Stimulated activated CD4-positive, alpha-beta T cell treated with anti-CD3 and anti-CD28 coated beads, Interleukin-4, amount 100 ng/mL, for 48 hours (primary cell): ENCODE measurements around the gene CBLN3.
"Not testable (repeated sequence)": the region's sequence is repeated elsewhere in the genome, so short reads cannot be mapped to it uniquely, and the experiment has no call there.

ENCODE experiments used
- DNase-seq, 2 donors: peaks; one replicate each; pipeline ENCODE4 v3.0.0-alpha.2; 2020; ENCODE audit warnings: low read depth in 2 of 2

CBLN3 gene

GRCh38 chr14:24403294-24403998 is 26.0 kb downstream of the CBLN3 start:
- DNase-seq, result no peak

DNA sequence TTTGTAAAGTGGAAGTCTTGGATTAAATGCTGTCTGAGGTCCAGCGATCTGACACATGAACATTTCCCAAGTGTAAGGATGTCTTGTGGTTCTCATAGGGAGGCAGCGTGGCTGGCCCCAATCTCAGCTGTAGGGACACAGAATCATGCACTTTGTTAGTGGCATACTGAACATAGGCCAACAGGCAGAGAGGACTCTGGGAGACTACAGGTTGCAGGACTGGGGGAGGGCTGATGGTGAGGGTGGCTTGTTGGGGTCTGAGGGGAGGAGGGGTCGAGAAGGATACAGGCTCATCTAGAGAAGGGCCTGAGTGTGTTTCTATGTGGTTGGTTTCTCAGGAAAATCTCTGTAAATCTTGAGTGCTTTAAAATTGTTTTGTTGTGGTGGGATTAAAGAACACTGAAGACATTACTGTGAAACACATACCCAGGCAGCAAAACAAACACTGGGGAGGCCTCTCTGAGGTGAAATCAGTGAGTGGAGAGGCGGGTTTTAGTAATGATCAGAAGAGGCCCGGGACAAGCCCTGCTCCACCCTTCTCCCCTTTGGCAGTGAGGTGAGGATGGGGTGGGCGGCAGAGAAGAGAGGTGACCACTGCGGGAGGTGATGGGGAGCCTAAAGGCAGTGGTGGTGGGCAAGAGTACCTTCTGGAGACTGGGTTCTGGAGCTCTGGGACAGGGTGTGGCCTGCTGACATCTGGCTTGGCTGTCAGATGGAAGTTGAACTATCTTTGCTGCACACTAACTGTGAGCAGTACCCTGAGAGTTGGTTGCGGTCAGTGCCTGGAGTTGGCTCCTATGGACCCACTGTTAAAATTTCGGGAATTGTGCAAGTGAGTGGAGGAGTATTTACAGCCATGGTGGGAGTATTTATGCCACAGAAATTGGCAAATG is 27.4 kb downstream of the CBLN3 start:
- no peak for DNase-seq

DNA sequence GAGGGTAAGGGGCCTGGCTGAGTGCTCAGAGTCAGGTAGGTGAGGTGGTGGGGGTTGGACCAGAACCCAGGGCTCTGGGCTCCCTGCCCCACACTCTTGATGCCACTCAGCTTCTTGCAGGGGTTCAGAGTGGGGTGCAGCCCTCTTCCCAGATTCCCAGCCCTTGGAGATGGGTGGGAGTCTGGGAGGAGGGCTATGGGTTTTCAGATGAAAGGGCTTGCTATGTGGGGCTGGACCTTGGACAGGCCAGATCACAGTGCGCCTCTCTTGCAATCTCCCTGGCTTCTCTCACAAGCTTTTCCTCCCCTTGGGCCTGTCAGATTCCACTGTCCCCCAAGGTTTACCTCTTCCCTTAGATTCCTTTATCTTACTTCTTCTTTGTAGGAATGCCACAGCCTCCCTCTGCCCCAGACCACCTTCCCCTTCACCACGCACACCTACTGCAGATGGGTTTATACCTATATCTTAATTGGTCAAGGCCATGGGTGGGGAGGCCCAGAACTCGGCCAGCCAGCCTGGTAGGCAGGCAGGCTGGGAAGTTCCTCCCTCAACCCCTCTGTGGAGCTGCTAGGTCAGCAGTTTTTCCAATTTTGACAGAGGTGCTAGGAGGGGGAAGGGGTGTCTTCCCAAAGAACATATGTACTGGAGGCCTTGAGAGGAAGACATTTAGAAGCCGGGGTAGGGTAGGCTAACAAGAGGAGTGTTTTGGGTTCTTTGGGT is 29.3 kb downstream of the CBLN3 start:
- no peak for DNase-seq

GRCh38 chr14:24399447-24399822 is 30.0 kb downstream of the CBLN3 start:
- DNase-seq, result no peak

DNA sequence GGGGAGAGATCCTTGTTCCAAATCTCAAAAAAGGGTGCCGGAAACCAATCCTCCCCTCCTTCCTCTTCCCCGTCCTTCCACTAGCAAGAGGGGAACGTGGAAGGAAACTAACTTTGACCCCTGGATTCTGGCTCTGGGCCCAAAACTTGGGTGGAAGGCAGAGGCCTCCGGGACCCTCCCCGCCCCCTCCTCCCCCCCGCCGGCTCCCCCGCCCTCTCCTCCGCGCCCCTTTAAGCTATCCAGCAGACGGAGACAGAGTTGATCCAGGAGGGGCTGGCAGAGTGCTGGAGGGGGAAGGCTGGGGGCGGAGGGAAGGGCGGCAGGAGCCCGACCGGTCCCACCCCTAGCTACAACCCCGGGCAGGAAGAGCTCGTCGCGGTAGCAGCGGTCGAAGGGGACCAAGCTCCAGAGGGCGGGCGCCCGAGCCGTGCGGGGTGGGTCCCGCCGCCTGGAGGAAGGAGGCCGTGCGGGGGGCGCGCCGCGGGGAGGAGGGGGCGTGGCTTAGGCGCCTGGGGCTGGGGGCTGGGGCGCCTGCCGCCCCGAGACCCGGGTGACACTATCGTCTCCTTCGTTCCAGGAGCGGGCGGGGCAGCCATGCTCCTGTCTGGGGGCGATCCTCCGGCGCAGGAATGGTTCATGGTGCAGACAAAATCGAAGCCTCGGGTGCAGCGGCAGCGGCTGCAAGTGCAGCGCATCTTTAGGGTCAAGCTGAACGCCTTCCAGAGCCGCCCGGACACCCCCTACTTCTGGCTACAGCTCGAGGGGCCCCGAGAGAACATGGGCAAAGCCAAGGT is 30.6 kb downstream of the CBLN3 start, which contains the start of gene NYNRIN:
NYNRIN (plus strand) TSS at position 351 of the 794 bp plus-strand sequence; CDS start at position 595, 244 bp downstream.
- DNase-seq, result no peak

DNA sequence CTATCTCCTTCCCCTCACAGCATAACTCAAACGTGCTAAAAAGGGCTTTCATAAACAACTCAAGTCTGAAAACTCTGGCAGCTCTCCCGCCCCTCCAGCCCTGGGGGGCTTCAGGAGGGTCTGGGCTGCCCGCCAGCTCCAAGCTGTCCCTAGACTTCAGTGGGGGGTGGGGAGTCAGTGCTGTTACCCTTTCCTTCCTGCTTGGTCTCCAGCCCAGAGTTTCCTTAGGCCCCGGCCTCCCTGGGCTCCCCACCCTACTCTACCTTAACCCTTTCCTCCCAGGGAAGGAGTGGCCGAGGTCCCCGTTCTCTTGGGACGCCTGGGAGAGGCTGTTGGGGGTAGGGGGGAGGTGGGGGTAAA is 31.2 kb downstream of the CBLN3 start:
- no peak for DNase-seq

- no peak for DNase-seq
Measured at GRCh38 chr14:24397639-24398292, 31.7 kb downstream of the CBLN3 start.

GRCh38 chr14:24395609-24396582 is 33.6 kb downstream of the CBLN3 start:
- no peak for DNase-seq

GRCh38 chr14:24394275-24394674 is 35.2 kb downstream of the CBLN3 start:
- DNase-seq, result no peak

- no peak for DNase-seq
Measured at GRCh38 chr14:24392325-24393091, 37.0 kb downstream of the CBLN3 start.

GRCh38 chr14:24390701-24391468 is 38.6 kb downstream of the CBLN3 start:
- no peak for DNase-seq

DNA sequence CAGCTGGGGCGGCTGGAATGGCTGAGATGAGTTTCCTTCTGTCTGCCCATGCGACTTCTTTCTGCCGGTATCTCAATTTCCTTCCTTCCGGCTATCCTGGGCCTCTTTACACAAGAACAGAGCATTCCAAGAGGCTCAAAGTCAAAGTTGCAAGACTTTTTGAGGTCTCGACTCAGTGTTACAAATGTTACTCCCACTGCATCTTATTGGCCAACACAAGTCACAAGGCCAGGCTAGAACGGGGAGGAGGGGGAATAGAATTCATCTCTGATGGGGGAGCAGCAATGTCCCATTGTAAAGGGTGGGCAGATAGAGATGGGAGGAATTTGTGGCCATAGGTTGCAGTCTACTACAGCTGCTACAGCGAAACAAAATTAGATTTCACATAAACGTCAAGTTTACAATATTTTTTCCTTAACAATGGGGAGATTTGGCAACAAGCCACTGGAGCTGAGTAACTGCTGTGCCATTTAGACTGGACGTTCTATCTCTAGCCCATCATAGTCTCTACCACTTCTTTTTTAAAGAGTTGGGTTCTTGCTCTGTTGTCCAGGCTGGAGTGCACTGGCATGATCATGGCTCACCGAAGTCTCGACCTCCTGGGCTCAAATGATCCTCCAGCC is 40.1 kb downstream of the CBLN3 start:
- DNase-seq, result no peak

DNA sequence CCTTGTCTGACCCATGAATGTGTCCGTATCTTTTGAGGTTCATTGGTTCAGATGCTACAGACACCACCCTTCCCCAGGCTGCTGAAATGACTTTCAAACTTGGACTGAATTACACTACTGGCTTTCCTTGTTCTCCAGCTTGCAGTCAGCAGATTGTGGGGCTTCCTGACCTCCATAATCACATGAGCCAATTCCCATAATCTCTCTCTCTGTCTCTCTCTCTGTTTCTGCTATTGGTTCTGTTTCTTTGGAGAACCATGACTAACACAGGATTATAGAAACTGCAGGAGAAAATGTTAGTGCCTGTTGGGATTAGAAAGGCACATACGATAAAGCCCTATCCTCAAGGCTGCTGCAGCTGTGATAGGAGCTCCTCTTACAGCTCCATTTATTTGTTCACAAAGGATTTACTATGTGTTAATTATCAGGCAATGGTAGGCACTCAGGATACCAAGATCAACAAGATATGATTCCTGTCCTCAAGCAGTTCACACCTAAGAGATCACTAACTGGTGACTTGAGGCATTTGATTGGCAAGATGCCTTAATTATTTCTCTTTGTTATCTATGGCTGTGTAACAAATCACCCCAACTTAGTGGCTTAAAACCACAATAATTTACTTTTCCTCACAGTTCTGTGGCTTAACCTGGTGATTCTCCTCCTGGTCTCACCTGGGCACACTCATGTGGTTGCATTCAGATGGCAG is 40.8 kb downstream of the CBLN3 start:
- DNase-seq, result no peak

DNA sequence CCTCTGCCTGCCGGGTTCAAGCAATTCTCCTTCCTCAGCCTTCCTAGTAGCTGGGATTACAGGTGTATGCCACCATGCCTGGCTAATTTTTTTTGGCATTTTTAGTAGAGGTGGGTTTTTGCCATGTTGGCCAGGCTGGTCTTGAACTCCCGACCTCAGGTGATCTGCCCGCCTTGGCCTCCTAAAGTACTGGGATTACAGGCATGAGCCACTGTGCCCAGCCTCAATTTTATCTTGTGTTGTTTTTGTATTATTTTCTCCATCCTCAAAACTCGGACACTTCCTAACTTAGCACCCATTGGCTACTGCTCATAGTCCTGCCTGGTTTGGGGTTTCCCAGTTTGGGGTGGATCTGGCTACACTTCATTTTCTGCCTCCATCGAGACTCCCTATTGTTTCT is 41.9 kb downstream of the CBLN3 start:
- not testable (repeated sequence) for DNase-seq

GRCh38 chr14:24387009-24387345 is 42.5 kb downstream of the CBLN3 start:
- DNase-seq, result no peak

DNA sequence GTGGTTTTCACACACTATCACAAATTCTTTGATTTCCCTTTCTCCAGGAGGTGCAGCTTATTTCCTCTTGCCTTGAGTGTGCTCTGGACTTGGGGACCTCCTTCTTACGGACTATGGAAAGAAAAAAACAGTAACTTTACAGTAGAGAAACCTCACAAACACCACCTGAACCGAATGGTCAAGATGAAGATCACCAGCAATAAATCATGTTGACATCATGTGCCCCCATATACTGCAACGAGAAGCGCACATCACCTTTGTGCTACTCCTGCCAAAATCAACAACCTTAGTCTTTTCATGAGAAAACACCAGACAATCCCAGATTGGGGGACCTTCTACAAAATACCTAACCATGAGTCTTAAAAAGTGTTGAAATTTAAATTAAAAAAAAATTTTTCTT is 43.9 kb downstream of the CBLN3 start:
- DNase-seq, result no peak

DNA sequence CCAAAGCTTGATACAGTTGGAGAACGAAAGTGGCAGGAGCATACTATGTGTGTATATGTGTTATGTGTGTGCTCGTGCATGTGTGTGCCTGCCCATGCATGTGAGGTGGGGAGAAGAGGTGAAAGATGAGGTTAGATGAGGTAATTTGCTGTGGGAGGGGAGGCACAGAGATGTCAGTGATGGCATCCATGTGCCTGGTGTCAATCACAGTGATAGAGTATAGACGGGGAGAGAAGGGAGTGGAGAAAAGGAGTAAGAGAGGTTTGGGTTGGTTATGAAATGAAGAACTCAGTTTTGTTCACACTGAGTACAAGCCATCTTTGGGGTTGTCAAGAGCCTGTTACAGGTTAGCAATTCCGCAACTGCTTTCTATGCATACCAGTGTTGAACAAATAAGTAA is 45.3 kb downstream of the CBLN3 start:
- DNase-seq, result no peak

- DNase-seq, result no peak
Measured at GRCh38 chr14:24382064-24382371, 47.5 kb downstream of the CBLN3 start.
